Measurements from ENCODE around the gene CXorf49.
"Not testable (repeated sequence)": the region's sequence is repeated elsewhere in the genome, so short reads cannot be mapped to it uniquely, and the experiment has no call there.

The CXorf49 gene

DNA sequence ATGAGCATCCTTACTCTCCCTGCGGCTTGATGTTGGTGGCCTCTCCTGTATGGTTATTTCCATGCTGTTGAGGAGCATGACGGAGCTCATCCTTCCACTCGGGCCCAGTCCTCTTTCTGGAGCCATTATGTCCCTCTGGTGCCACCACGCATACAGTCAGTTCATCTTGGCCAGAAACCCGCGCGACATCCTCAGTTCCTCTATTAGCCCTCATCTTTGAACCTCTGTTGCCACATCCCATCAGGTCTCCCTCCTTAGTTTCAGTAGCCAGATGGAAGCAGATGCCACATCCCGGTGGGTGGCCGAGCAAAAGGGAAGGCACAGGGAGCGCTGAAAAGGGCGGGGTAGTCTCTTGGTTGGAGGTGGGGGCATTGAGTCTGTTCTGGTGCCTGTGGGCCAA is 46.1 kb downstream of the CXorf49 start:
- no peak for DNase-seq

DNA sequence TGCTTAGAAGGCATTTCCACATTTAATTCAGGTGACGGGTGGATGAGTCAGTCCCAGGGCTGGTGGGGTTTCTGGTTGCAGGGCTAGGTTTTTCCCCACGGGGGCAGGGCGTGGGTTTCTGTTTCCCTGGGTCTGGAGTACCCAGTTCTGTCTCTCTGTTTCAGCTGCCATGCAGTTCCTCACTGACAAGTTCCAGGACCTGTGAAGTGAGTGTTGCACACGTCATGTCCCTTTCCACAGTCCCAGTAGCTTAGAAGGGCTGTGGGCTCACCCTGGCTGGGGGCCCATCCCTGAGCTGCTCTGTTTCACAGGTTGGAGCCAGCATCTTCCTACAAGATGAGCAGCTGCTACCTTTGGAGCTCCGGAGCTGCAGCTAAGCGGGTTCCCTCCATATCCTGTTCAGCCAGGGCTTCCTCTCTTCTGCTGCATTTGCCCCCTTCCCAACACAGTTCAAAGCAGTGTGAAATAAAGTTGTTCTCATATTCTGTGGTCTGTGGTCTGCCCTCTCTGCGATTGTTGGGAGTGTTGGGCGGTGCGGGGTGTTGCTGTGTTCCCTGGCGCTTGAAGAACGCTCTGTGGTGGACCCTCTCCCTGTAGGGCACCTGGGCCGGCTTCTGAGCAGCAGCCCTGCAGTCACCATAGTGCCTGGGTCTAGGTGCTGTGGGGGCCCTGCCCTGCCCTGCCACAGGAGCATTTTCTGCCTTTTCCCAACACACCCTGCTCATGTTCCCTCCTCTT is 46.9 kb downstream of the CXorf49 start:
- peak in 1 of 5 experiments; percentile 54 for DNase-seq

DNA sequence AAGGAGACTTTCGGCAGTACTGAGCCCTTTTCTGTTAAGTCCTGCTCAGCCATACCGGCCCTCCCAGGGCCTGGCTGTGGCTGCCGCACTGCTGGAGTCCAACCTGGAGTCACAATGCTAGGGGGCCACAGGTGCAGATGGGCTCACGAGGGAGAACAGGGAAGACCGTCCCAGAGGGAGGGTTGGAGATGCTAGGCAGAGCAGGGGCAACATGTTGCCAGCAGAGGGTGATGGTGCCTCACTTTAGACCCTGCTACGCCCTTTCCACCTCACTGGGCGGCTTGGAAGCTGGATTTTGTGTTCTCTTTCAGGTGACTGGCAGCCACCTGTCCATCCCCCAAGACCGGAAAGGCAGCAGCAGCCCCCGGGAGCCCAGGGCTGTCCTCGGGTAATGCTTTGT is 48.1 kb downstream of the CXorf49 start:
- DNase-seq, result not testable (repeated sequence)

DNA sequence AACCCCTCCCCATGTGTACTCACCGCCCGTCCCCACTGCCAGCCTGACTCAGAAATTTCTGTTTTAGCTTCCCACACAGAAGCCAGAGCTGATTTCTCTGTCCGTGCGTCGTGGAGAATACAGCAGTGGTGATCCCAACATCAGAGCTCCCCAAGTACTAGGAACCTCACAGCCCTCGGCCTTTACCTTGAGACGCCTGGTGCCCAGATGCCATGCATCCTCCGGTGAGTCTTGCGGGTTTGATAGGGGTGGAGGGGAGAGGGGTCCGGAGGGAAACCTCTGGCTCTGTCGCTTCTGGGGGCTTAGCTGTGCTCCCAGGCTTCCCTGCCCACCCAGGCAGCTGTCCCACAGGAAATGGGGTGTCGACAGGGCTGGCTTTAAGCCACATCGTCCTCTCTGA is 48.6 kb downstream of the CXorf49 start:
- no peak for DNase-seq

DNA sequence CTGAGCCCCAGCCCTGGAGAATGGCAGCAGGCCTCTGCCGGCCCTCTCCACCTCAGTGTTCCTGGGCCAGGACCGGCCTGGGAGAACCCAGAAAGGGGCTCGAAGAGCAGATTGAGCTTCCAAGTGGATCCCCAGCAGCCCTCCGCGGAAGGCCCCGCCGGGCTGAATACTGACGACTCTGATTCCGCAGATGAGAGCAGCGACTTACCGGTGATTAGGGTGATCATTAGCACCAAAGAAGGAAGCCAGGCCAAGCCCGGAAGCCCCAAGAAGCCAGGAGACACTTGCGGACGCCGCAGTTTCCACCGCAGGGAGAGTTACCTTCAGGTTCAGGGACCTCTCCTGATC is 49.9 kb downstream of the CXorf49 start:
- DNase-seq, result no peak

DNA sequence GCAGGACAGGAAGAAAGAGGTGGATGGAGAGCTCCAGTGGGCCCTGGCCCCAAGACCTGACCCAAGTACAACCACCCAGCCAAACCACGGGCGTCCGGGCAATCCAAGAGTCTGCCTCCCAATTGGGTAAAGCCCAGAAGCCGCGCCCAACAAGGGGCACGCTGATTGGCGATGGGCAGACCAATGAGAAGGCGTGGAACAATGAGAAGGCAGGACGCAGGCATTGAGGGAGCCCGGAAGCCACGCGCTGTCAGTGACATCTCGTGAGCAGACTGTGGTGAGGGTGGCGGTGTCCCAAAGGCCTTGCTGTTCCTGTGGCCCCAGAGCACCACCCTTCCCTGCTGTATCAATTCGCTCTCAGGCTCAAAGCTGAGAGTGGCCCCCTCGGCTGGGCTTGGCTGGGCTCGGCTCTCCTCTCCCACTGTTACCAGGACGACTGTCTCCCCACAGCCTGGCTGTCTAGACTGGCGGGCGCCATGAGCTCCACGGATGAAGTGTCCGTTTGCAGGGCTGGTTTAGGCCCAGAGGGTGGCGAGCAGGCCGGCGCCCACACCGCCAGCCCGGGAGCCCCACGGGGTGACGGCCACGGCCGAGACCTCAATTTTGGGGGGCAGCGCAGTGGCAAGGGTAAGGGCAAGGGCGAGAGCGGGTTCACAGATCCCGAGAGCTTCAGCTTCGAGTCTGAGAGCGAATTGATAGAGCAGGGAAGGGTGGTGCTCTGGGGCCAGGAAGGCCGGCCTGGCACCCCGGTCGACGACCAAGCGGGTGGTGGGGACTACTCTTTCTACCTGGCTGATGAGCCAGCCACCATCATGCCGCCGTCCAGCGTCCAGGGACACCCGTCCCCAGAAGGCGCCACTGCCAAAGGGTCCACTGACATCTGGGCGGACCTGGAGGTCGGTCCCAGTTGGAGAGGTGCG is 50.5 kb downstream of the CXorf49 start, which contains the start of gene LOC101059915:
LOC101059915 (plus strand) TSS at position 219 of the 920 bp plus-strand sequence.
- DNase-seq, result no peak

DNA sequence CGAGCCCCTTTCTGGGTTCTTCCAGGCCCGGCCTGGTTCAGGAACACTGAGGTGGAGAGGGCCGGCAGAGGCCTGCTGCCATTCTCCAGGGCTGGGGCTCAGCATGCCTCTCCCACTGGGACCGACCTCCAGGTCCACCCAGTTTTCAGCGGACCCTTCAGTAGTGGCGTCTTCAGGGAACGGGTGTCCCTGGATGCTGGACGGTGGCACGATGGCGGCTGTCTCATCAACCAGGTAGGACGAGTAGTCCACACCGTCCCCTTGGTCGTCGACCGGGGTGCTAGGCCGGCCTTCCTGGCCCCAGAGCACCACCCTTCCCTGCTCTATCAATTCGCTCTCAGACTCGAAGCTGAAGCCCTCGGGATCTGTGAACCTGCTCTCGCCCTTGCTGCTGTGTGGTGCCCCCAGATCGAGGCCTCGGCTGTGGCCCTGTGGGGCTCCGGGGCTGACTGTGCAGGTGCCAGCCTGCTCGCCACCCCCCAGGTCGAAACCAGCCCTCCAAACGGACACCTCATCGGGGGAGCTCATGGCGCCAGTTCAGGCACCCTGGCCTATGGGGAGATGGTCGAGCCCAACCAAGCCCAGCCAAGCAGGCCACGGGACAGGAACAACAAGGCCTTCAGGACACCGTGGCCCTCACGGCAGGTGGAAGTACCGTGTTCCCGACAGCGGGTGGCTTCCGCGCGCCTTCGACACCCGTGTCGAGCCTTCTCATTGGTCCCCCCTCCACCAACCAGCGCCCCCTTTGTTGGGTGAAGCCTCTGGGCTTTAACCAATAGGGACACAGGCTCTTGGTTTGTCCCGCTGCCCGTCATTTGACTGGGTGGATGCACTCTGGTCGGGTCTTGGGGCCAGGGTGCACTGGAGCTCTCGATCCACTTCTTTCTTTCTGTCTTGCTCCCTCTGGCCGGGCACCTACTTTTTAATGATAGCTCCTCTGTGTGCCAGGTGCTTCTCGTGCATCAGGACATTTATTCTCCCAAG is 51.6 kb downstream of the CXorf49 start:
- no peak for DNase-seq

DNA sequence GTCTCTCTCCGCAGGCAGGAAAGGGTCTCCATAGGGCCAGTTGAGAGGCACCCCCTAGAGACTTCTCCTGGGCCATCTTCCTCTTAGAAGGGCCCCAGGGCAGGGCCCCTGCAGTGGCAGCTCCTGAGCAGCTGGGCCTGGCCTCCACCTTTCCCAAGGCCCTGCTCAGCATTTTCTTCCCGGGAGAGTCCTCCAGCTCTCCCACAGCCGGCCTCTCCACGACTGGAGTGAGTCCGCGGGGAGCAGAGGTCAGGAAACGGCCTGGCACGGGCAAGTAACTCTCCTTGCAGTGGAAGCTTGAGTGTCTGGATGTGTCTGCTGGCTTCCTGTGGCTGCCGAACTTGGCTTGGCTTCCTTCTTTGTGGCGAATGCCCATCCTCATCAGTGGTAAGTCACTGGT is 52.3 kb downstream of the CXorf49 start:
- DNase-seq, result no peak

DNA sequence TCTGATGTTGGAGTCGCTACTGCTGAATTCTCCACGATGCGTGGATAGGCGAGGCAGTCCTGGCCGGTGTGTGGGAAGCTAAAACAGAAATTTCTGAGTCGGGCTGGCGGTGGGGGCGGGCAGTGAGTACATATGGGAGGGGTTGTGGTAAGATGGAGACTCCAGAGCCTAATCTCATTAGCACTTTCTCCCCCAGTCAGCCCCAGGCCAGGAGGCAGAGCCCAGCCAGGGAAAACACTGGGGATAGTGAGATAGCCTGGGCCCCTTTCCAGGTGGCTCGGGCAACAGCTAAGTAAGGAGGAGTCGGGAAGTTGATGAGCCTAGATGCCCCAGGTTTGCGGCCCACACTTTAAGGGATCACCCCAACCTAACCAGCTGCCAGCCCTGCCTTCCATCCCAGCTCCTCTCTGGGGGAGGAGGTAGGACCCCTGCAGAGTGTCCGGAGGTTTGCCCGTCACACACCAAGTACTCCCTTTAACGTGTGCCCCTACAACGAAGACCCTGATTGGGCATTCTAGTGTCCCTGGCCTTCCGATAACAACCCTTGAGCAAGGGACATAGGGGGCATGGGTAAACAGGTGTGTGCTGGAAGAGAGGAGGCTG is 53.1 kb downstream of the CXorf49 start:
- no peak for DNase-seq
